Esophagus muscularis mucosa (tissue), 3 donors: ENCODE measurements around the gene IGFN1.

Experiments
- CTCF ChIP-seq, 3 experiments: fragments of 200-600 bp in 2 of 3; fragments of 450-650 bp in 1 of 3; sonication (generic) in 2 of 3; IDR thresholded peaks; one replicate each; pipeline ENCODE4 v1.5.1; 2017 to 2019; ENCODE audit warnings: antibody characterized with exemption in 3 of 3, mild to moderate bottlenecking in 2 of 3, moderate library complexity in 1 of 3
- POLR2A ChIP-seq: fragments of 450-650 bp; IDR thresholded peaks from one replicate; pipeline ENCODE4 v1.6.1; 2017; ENCODE audit warnings: antibody characterized with exemption, moderate library complexity, mild to moderate bottlenecking, low read depth
- POLR2AphosphoS5 ChIP-seq, 2 donors: sonication (generic); formaldehyde crosslinking; IDR thresholded peaks; one replicate each; pipeline ENCODE4 v1.6.1; 2017; ENCODE audit warnings: antibody characterized with exemption in 2 of 2

GRCh38 chr1:201164645-201165044 lies 26.0 kb upstream of the IGFN1 start:
- TF ChIP-seq CTCF (IDR thresholded peaks at IDR 0.05) = no peak
- no peak for TF ChIP-seq POLR2A
- TF ChIP-seq POLR2AphosphoS5 (IDR thresholded peaks at IDR 0.05) = no peak
